GM23338 (cell line): Measurements from ENCODE around the gene PHKA2. TPM values are rescaled to one million over a fixed set of nuclear protein-coding genes. Genes with fewer than 3 reads are reported as not detected.

Source experiments
- ATAC-seq: fragments of 200-7000 bp; cut with Tn5 transposase; 3 replicates; pipeline ENCODE4 v1.9.1; 2020
- DNase-seq: peaks from one replicate; pipeline ENCODE4 v3.0.0-alpha.2; 2015; ENCODE audit warnings: low spot score
- H2AFZ ChIP-seq: fragments of 200-600 bp; sonication (generic); 2 replicates; pipeline ENCODE4 v1.8.0; 2016; ENCODE audit warnings: antibody characterized with exemption, mild to moderate bottlenecking, moderate library complexity
- H3F3A ChIP-seq: fragments of 200-600 bp; sonication (generic); replicated peaks from 2 replicates; pipeline ENCODE4 v1.8.0; 2017; ENCODE audit warnings: antibody characterized with exemption, mixed run types, low read depth
- H3K27ac ChIP-seq: fragments of 200-600 bp; sonication (generic); 2 replicates; pipeline ENCODE4 v1.6.1; 2016; ENCODE audit warnings: low read depth
- H3K27me3 ChIP-seq: fragments of 200-600 bp; sonication (generic); 2 replicates; pipeline ENCODE4 v1.8.0; 2016; ENCODE audit warnings: mild to moderate bottlenecking, mixed run types, moderate library complexity; ENCODE audit not compliant: insufficient read depth
- H3K36me3 ChIP-seq: fragments of 200-600 bp; sonication (generic); 2 replicates; pipeline ENCODE4 v1.8.0; 2016; ENCODE audit warnings: mild to moderate bottlenecking; ENCODE audit not compliant: insufficient read depth
- H3K4me1 ChIP-seq: fragments of 200-600 bp; sonication (generic); 2 replicates; pipeline ENCODE4 v1.8.0; 2016; ENCODE audit warnings: mild to moderate bottlenecking, moderate library complexity; ENCODE audit not compliant: insufficient read depth
- H3K4me2 ChIP-seq: fragments of 200-600 bp; sonication (generic); 2 replicates; pipeline ENCODE4 v1.7.1; 2017; ENCODE audit warnings: mixed run types
- H3K4me3 ChIP-seq: fragments of 200-600 bp; sonication (generic); 2 replicates; pipeline ENCODE4 v1.6.1; 2016; ENCODE audit warnings: mixed run types
- H3K79me2 ChIP-seq: fragments of 200-600 bp; sonication (generic); replicated peaks from 2 replicates; pipeline ENCODE4 v1.8.0; 2017; ENCODE audit warnings: mild to moderate bottlenecking; ENCODE audit not compliant: insufficient read depth
- H3K9me2 ChIP-seq: fragments of 200-600 bp; sonication (generic); 2 replicates; pipeline ENCODE4 v1.8.0; 2017; ENCODE audit not compliant: insufficient read depth
- H4K20me1 ChIP-seq: fragments of 200-600 bp; sonication (generic); replicated peaks from 2 replicates; pipeline ENCODE4 v1.8.0; 2017; ENCODE audit warnings: mild to moderate bottlenecking; ENCODE audit not compliant: insufficient read depth
- H3K27ac Mint-ChIP-seq: 2 replicates; pipeline ENCODE4 v1.8.0; 2020; ENCODE audit warnings: inconsistent platforms, mild to moderate bottlenecking, moderate library complexity, mixed read lengths
- H3K27me3 Mint-ChIP-seq: 3 replicates; pipeline ENCODE4 v1.8.0; 2022; ENCODE audit warnings: low read depth, mild to moderate bottlenecking, moderate library complexity, mixed read lengths, inconsistent platforms; ENCODE audit not compliant: insufficient read depth, poor library complexity
- H3K36me3 Mint-ChIP-seq: 3 replicates; pipeline ENCODE4 v1.8.0; 2021; ENCODE audit warnings: low read depth, mild to moderate bottlenecking, inconsistent platforms, moderate library complexity, mixed read lengths
- H3K4me1 Mint-ChIP-seq: 3 replicates; pipeline ENCODE4 v1.8.0; 2020; ENCODE audit warnings: mild to moderate bottlenecking, inconsistent platforms, mixed read lengths
- H3K4me3 Mint-ChIP-seq: 3 replicates; pipeline ENCODE4 v1.8.0; 2021; ENCODE audit warnings: moderate library complexity, mild to moderate bottlenecking, inconsistent platforms, mixed read lengths
- H3K9me3 Mint-ChIP-seq: 3 replicates; pipeline ENCODE4 v1.8.0; 2020; ENCODE audit warnings: moderate library complexity, mild to moderate bottlenecking, inconsistent platforms, mixed read lengths
- CREB1 ChIP-seq: fragments of 250-450 bp; sonication (Bioruptor Pico); IDR thresholded peaks from 2 replicates; pipeline ENCODE4 v1.5.0; 2020; ENCODE audit warnings: low read depth, mild to moderate bottlenecking, moderate library complexity
- CTCF ChIP-seq, 2 experiments: fragments of 200-600 bp in 1 of 2; sonication (generic) in 1 of 2; conservative IDR thresholded peaks; 2 replicates each; pipeline versions ENCODE4 v1.5.1 to v1.6.1; 2016 to 2017; ENCODE audit warnings: antibody characterized with exemption in 2 of 2, low read depth in 2 of 2, mild to moderate bottlenecking in 2 of 2, moderate library complexity in 1 of 2
- EZH2 ChIP-seq: fragments of 200-600 bp; sonication (generic); IDR thresholded peaks from one replicate; pipeline ENCODE4 v1.8.0; 2017; ENCODE audit warnings: antibody characterized with exemption, mild to moderate bottlenecking, low read depth; ENCODE audit not compliant: unreplicated experiment
- EZH2phosphoT487 ChIP-seq: fragments of 200-600 bp; sonication (generic); IDR thresholded peaks from one replicate; pipeline ENCODE4 v1.8.1; 2018; ENCODE audit warnings: antibody characterized with exemption; ENCODE audit not compliant: unreplicated experiment
- NANOG ChIP-seq: IDR thresholded peaks from 2 replicates; pipeline ENCODE4 v1.6.1; 2016; ENCODE audit warnings: antibody characterized with exemption, borderline replicate concordance
- POLR2AphosphoS5 ChIP-seq: IDR thresholded peaks from 2 replicates; pipeline ENCODE4 v1.6.1; 2016; ENCODE audit warnings: antibody characterized with exemption, low read depth
- ZNF114 ChIP-seq: fragments of 250-450 bp; sonication (Bioruptor Pico); IDR thresholded peaks from 2 replicates; pipeline ENCODE4 v1.5.0; 2020; ENCODE audit warnings: mild to moderate bottlenecking, moderate library complexity
- ZNF331 ChIP-seq: fragments of 250-450 bp; sonication (Bioruptor Pico); IDR thresholded peaks from 2 replicates; pipeline ENCODE4 v1.5.0; 2020; ENCODE audit warnings: low read depth, mild to moderate bottlenecking, moderate library complexity
- ZNF462 ChIP-seq: fragments of 250-450 bp; sonication (Bioruptor Pico); IDR thresholded peaks from 2 replicates; pipeline ENCODE4 v1.5.0; 2020; ENCODE audit warnings: mild to moderate bottlenecking, moderate library complexity
- polyA plus RNA-seq: library from polyadenylated mRNA; unstranded; fragments of >200 nt; fragmentation: Nextera tagmentation; extraction: Ambion mirVana; gene quantifications from 2 replicates; pipeline ENCODE4 v1.2.1, GENCODE V29; 2016
- total RNA-seq: library from RNA; depleted of rRNA; stranded (reverse); fragments of >200 nt; shearing (Covaris generic); gene quantifications from 2 replicates; pipeline ENCODE4 v1.2.3, GENCODE V29; 2014
- TF ChIP-seq, protein P1 (sequence below): IDR thresholded peaks from one replicate; pipeline ENCODE4 v1.6.1; 2018; ENCODE audit warnings: antibody characterized with exemption; ENCODE audit not compliant: unreplicated experiment

Gene PHKA2
- total and polyA plus RNA-seq, 2 experiments from 2014 or later, result 8.0 to 23.9 TPM

GRCh38 chrX:18917831-18918230 lies 66.1 kb downstream of the PHKA2 start:
- H3K27me3 Mint-ChIP-seq, result no peaks in the 10 kb centered on the region
- ATAC-seq (no peak), DNase-seq (no peak)
- no peak overlapping the region for H3K27ac ChIP-seq
- H3K36me3 ChIP-seq, result peaks cover 8% of the 10 kb centered on the region; the same call in 1 of the 2 replicates
- H3K27me3 ChIP-seq, result no peaks in the 10 kb centered on the region
- no peaks in the 10 kb centered on the region for H3K9me3 Mint-ChIP-seq
- no peak overlapping the region for H3K4me3 Mint-ChIP-seq
- H2AFZ ChIP-seq, result no peak overlapping the region
- H3F3A ChIP-seq, result no peaks in the 10 kb centered on the region
- H3K4me3 ChIP-seq, result no peak overlapping the region
- H3K27ac Mint-ChIP-seq, result no peak overlapping the region
- no peak overlapping the region for H3K4me2 ChIP-seq
- no peaks in the 10 kb centered on the region for H3K79me2 ChIP-seq
- no peaks in the 10 kb centered on the region for H4K20me1 ChIP-seq
- no peaks in the 10 kb centered on the region for H3K4me1 Mint-ChIP-seq
- peaks cover 37% of the 10 kb centered on the region for H3K36me3 Mint-ChIP-seq
- H3K9me2 ChIP-seq, result no peaks in the 10 kb centered on the region
- no peaks in the 10 kb centered on the region for H3K4me1 ChIP-seq
- TF ChIP-seq POLR2AphosphoS5, result no peak
- no peak for TF ChIP-seq ZNF331 (CRISPR knock-in tag)
- TF ChIP-seq EZH2phosphoT487, result no peak
- TF ChIP-seq, protein P1, sequence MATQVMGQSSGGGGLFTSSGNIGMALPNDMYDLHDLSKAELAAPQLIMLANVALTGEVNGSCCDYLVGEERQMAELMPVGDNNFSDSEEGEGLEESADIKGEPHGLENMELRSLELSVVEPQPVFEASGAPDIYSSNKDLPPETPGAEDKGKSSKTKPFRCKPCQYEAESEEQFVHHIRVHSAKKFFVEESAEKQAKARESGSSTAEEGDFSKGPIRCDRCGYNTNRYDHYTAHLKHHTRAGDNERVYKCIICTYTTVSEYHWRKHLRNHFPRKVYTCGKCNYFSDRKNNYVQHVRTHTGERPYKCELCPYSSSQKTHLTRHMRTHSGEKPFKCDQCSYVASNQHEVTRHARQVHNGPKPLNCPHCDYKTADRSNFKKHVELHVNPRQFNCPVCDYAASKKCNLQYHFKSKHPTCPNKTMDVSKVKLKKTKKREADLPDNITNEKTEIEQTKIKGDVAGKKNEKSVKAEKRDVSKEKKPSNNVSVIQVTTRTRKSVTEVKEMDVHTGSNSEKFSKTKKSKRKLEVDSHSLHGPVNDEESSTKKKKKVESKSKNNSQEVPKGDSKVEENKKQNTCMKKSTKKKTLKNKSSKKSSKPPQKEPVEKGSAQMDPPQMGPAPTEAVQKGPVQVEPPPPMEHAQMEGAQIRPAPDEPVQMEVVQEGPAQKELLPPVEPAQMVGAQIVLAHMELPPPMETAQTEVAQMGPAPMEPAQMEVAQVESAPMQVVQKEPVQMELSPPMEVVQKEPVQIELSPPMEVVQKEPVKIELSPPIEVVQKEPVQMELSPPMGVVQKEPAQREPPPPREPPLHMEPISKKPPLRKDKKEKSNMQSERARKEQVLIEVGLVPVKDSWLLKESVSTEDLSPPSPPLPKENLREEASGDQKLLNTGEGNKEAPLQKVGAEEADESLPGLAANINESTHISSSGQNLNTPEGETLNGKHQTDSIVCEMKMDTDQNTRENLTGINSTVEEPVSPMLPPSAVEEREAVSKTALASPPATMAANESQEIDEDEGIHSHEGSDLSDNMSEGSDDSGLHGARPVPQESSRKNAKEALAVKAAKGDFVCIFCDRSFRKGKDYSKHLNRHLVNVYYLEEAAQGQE, result no peak
- no peak for TF ChIP-seq CTCF (conservative IDR thresholded peaks at IDR 0.05; ENCODE audit: low read depth in 2 of 2)

- no peak overlapping the region for H3K4me3 Mint-ChIP-seq
- Histone ChIP-seq H3K4me3 (no peak overlapping the region), H3K4me1 (no peaks in the 10 kb centered on the region), H2AFZ (no peak overlapping the region), H3K36me3 (no peaks in the 10 kb centered on the region), H3K9me2 (no peaks in the 10 kb centered on the region), H3K79me2 (no peaks in the 10 kb centered on the region), H3K27me3 (no peaks in the 10 kb centered on the region), H3F3A (no peaks in the 10 kb centered on the region), H3K4me2 (no peak overlapping the region), H3K27ac (no peak overlapping the region), H4K20me1 (no peaks in the 10 kb centered on the region)
- DNase-seq, result no peak
- H3K36me3 Mint-ChIP-seq, result peaks cover 22% of the 10 kb centered on the region; the same call in 2 of the 3 replicates
- H3K27me3 Mint-ChIP-seq, result no peaks in the 10 kb centered on the region
- H3K27ac Mint-ChIP-seq, result no peak overlapping the region
- H3K9me3 Mint-ChIP-seq, result no peaks in the 10 kb centered on the region
- H3K4me1 Mint-ChIP-seq, result no peaks in the 10 kb centered on the region
- ATAC-seq, result no peak
- TF ChIP-seq NANOG, result no peak
- TF ChIP-seq EZH2, result no peak
- no peak for TF ChIP-seq ZNF114 (CRISPR knock-in tag)
- no peak for TF ChIP-seq CREB1
- no peak for TF ChIP-seq ZNF462
Observed at GRCh38 chrX:18906286-18906685, 77.6 kb downstream of the PHKA2 start.
